Stimulated activated CD4-positive, alpha-beta T cell treated with anti-CD3 and anti-CD28 coated beads, Interleukin-4, amount 100 ng/mL, for 1 hour (primary cell): Measurements from ENCODE around the gene PCMT1.

Experiments used
- DNase-seq: peaks from one replicate; pipeline ENCODE4 v3.0.0-alpha.2; 2020

The PCMT1 gene

DNA sequence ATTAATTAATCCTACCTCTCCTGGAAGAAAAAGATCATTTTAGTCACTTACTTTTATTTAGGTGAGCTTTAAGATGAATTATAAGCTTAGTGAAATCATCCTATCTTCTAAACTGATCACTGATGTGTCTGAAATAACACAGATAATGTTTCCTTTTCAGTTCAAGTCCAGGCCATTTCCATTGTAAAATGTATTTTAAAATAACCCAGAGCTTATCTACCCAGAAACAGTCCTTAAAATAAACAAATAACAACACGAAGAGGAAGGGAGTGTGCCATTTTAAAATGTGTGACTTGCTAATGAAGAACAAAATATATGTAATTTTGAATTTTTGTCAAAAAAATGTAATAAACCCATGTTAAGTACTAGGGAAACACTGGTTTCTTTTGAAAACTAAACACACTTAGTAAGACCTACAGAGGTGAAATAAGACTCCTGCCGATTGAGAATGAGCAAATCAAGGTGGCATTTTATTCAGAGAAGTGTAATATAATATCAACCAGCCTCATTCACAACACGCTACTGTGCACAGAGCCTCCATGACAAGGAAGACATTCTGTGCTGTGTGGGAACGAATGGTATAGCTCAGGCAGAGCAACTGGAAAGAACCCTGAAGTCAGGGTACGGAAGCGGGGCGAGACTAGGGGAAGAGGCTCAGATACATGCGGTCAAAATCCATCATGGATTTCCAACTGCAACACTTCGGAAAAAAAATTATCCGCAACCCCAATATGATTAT lies 106.9 kb downstream of the PCMT1 start:
- DNase-seq = no peak

DNA sequence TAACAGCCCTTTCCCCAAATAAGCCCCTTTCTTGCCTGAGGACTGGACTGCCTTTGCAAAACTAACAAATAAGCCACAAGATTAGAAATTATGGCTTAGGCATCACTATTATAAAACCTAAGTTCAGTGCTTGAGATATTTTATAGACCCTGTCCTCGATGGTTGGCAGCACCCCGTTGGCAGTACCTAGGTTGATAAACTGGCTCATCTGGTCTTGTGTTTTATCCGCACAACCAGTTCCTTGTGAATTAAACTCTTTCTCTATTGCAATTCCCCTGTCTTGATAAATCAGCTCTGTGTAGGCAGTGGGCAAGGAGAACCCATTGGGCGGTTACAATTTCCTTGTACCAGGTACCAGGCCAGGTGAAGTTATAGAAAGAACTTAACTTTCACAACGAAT lies 108.0 kb downstream of the PCMT1 start:
- no peak for DNase-seq

DNA sequence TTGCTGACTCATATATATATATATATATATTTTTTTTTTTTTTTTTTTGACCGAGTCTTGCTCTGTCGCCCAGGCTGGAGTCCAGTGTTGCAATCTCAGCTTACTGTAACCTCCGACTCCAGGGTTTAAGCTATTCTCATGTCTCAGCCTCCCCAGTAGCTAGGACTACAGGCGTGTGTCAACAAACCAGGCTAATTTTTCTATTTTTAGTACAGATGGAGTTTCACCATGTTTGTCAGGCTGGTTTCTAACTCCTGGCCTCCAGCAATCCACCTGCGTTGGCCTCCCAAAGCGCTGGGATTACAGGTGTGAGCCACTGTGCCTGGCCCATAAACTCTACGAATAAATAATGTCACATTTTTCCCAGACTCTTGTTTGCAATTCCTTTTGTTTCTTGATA lies 109.8 kb downstream of the PCMT1 start:
- no peak for DNase-seq

DNA sequence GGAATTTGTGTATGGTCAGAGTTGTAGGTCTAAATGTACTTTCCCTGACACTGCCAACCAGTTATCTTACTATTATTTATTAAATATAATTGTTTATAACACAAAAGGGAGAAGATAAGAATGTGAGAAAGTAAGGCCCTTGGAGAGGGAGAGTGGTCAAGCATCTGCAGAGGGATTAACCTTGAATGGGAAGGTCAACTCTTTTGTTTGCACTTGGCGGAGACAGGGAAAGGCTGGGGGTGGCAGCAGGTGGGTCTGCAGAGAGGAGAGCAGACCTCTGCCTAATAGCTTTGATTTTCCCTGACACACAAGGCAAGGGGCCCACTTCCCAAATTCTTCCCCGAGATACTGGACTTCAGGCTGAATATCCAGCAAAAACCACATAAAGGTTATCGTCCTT lies 110.4 kb downstream of the PCMT1 start:
- DNase-seq = no peak

DNA sequence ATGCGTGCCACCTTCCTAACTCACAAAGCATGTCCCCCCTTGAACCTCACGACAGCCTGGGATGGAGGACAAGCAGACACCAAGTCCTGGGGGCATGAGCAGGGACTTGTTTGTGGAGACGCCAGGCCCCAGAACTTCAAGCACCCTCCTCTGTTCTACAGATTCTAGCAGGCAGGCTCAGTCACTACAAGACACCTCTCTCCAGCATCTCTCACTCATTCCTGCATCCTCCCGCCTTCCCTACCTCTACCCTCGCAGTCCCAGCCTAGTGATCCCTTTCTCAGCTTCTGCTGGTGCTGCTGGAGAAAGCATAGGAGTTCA lies 110.9 kb downstream of the PCMT1 start:
- DNase-seq = no peak
